AG20443 (cell line): ENCODE results near the gene CELF3.
"Not testable (repeated sequence)": the region's sequence is repeated elsewhere in the genome, so short reads cannot be mapped to it uniquely, and the experiment has no call there.

Experiments
- DNase-seq: peaks from one replicate; pipeline ENCODE4 v3.0.0; 2012; ENCODE audit warnings: low spot score, mixed read lengths

The CELF3 gene

GRCh38 chr1:151703813-151704212, 12.8 kb downstream of the CELF3 start:
- no peak for DNase-seq

GRCh38 chr1:151702936-151703335, 13.7 kb downstream of the CELF3 start:
- no peak for DNase-seq

GRCh38 chr1:151701515-151701914, 15.1 kb downstream of the CELF3 start:
- no peak for DNase-seq

- DNase-seq: peak; percentile 61
Measured at GRCh38 chr1:151693057-151693651, 23.4 kb downstream of the CELF3 start.

GRCh38 chr1:151692226-151692625, 24.4 kb downstream of the CELF3 start:
- DNase-seq: no peak

- no peak for DNase-seq
Measured at GRCh38 chr1:151689494-151689893, 27.1 kb downstream of the CELF3 start.

- no peak for DNase-seq
Measured at GRCh38 chr1:151686561-151686960, 30.0 kb downstream of the CELF3 start.

GRCh38 chr1:151684128-151684527, 32.5 kb downstream of the CELF3 start:
- DNase-seq: no peak

- not testable (repeated sequence) for DNase-seq
Measured at GRCh38 chr1:151682901-151683300, 33.7 kb downstream of the CELF3 start.

- no peak for DNase-seq
Measured at GRCh38 chr1:151681923-151682322, 34.7 kb downstream of the CELF3 start.

GRCh38 chr1:151680826-151681225, 35.8 kb downstream of the CELF3 start:
- DNase-seq: peak; percentile 69

GRCh38 chr1:151680391-151680790, 36.2 kb downstream of the CELF3 start:
- DNase-seq: no peak

GRCh38 chr1:151673407-151673806, 43.2 kb downstream of the CELF3 start:
- no peak for DNase-seq

- not testable (repeated sequence) for DNase-seq
Measured at GRCh38 chr1:151670036-151670675, 46.4 kb downstream of the CELF3 start.

GRCh38 chr1:151668090-151668489, 48.5 kb downstream of the CELF3 start:
- DNase-seq: no peak

- no peak for DNase-seq
Measured at GRCh38 chr1:151661751-151662150, 54.9 kb downstream of the CELF3 start.

- DNase-seq: no peak
Measured at GRCh38 chr1:151655371-151655770, 61.2 kb downstream of the CELF3 start.

- DNase-seq: peak; percentile 17
Measured at GRCh38 chr1:151653397-151653796, 63.2 kb downstream of the CELF3 start.
